ENCODE results near the gene TM6SF1.
"Not testable (repeated sequence)": the region's sequence is repeated elsewhere in the genome, so short reads cannot be mapped to it uniquely, and the experiment has no call there.

TM6SF1 gene

DNA sequence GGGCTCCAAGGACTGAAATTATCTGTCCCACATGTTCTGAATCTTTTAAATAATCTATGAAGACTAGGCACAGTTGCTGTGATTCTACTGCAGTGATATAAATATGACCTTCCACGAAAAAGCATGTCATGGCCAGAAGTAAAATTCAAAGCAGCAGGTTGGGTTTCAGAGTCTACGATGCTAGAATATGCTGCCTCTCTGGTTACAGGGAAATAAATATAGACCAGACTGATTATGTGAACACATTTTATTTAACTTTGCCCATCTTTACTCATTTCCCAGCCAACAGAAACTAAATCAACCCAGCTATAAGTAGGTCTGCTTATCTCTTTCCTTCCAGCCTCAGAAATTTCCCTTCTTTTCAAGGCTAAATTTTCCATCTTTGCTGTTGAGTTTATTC lies 19.9 kb upstream of the TM6SF1 start:
- DNase-seq, result no peak

DNA sequence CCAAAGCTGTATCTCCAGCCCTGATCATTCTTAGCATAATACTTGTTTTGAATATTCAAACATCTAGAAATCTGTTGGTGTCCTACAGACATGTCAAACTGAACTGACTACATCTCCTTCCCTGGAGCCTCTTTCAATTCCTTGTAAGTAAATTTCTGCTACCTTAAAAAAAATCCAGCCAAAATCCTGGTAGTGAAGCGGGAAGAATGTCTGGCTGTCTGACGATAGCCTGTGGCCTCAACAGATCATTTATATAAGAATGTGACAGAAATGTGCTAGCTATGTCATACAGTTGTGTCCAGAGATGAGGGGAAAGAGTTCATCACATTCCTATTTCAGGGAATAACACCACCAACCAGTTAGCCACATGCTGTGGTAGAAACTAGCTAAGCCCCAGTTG lies 18.6 kb upstream of the TM6SF1 start:
- no peak for DNase-seq

DNA sequence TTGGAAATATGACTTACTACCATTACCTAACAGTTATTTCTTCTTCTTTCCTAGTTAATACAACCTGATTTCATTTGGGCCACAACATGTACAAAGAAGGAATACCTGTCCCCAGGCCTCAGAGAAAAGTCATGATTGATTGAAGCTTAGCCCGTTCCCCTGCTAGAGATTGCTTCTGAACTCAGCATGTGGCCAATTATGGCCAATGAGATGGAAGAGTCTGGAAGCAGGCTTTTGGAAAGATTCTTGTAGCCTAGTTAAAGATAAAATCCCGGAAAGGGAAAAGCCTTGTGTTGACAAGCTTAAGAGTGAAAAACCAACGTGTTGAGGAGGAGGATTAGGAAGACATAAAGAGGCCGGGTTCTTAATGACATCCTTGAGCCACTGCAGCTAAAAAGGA lies 17.0 kb upstream of the TM6SF1 start:
- DNase-seq, result no peak

DNA sequence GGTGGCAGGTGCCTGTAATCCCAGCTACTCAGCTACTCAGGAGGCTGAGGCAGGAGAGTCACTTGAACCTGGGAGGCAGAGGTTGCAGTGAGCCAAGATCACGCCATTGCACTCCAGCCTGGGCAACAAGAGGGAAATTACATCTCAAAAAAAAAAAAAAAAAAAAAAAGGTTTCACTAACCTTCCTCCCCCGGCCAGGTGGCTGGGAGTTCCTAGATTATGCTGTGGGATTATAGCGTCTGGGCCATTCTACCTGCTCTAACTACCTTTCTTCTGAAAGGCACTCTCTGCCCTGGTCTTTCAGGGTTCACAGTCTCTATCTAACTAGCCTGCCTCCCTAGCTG lies 15.5 kb upstream of the TM6SF1 start:
- DNase-seq, result not testable (repeated sequence)

DNA sequence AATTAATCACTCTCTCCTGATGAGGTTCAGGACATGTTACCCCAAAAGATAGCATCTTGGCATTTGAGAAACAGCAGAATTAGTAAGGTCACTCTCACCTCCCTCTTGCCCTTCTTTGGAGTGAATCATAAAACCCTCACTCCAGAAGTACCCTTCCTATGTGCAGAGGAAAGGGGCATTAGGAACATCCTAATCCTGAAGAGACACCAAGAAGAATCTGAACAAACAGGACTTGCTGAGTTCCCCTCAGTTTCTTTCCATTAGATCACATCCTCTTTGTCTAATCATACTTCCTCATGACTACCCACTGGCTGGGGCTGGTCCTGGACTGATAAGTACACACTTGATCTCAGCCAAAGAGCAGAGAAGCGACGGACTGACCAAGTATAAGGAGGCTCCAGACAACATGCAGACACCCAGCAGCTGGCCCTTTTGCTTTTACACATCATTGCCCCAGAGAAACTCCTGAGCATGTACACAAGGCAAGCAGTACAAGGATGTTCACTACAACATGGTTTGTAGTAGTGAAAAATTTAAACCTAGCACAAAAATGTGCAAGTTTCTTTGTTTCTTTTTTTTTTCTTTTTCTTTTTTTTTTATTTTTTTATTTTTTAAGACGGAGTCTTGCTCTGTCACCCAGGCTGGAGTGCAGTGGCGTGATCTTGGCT lies 15.0 kb upstream of the TM6SF1 start:
- DNase-seq, result peak in 14 of 58 donors; percentile 3 to 61 (median 19)

DNA sequence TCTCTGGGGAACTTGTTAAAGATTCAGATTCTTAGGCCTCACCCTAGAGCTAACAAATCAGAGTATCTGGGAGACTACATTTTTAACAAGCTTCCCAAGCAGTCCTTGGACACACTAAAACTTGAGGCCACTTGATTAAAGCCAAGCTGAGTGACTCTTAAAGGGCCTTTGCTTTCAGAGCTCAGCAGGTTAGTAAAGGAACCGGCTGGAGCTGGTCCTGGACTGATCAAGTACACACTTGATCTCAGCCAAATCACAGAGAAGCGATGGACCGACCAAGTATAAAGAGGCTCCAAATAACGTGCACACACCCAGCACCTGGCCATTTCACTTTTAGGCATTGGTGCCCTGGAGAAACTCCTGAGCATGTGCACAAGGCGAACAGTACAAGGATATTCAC lies 12.9 kb upstream of the TM6SF1 start:
- DNase-seq, result no peak

DNA sequence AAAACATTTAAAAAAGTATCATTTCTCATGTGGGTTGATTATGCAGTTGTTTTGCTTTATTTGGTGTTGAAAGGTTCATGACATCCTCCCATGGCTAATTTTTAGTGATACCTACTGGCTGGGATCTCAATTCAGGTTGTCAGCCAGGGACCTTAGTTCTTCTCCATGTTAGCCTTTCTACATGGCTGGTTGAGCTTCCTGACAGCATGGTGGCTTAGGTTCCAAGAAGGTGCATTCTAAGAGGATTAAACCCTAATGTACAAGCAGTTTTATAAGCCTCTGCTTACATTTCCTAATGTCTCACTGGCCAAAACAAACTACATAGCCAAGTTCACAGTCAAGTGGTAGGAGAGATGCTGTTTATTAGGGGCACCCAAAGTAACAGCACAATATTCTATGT lies 9.4 kb upstream of the TM6SF1 start:
- DNase-seq, result no peak

DNA sequence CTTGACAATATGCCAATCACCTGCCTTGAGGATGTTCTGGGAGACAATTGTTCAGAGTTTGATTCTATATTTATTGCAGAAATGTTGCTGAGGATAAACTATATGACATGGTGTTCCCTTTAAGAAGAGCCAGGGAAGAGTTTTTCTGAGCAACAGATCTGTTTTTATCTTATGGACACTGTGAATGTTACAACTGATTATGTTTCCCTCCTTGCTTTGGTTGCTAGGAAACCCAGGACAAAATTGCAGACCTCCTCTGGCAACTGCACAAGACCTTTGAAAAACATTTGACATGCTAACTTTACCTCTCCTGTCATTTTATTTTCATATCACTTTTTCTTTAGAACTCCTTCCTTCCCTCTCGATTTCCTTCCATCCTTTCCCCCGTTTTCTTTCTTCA lies 8.2 kb upstream of the TM6SF1 start:
- no peak for DNase-seq

DNA sequence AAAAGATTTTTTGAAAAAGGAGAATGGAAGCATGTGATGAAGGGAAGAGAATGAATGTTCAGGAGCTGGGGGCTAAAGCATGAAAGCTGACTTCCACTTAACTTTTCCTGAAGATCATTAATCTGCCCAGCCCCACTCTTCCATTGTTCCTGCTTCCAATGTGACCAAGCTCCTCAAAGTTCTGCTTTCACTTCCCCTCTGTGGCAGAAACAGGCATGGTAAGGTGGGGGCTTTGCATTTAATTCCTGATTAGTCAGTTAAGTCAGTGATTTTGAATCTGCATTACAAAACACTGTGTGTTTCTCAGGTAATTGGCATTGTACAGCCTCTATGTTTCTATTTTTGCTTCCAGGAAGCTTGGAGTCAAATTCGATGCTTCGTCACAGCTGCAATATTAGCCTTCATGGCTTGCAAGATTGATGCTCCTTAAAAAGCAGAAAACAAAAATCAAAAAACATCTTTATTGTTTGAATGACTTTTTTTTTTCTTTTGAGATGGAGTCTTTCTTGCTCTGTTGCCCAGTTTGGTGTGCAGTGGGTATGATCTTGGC lies 7.3 kb upstream of the TM6SF1 start:
- DNase-seq, result peak in 5 of 58 donors; percentile 4 to 35 (median 16)

DNA sequence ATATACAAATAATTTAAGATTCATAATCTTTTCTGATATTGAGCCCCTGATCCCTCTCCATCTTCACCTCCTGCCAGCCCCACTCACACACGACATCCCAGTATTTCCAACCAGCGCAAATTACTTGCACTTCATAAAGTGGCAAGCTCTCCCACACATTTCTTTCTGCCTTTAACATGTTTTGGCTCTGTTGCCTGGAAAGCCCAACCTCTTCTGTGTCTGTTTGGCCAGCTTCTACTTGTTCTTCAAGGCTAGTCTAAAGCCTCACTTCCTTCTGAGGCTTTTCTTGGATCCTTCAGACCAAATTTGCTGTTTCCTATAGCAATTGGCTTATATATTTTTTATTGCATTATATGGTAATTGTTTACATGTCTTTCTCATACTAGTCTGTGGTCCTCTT lies 5.1 kb upstream of the TM6SF1 start:
- no peak for DNase-seq

DNA sequence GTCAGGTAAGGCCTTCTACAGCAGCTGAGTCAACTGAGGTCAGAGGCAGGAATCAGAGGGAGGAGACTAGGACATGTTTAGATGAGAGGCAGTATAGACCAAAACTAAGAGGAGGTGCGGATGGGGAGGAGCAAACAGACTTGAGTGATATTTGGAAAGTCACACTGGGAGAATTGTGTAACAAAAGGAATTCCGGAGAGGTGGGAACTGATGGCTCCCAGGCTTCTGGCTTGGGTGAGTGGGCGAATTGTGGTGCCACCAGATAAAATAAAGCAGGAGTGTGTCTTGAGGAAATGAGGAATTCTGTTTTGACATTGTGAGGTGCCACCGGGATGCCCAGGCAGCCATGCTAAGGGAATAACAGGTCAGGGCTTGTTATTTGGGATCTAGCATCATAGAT lies 3.3 kb upstream of the TM6SF1 start:
- DNase-seq, result no peak

DNA sequence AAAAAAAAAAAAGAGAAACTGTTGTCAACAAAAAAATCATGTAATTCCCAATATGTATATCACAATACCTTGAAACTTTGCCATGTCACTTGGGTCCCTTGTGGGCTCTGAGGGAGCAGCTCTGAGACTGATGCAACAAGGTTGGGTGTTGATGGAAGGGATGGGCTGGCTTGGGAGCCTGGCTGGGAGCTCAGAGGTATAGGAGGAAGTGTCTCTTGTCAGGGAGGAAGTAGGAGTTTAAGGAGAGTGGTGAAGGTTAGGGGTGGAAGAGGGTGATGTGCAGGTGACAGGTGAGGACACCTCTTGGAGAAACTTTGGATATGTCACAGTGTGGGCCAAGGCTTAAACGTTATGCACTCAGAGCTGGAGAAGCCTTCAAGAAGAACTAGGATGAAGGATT lies 2.0 kb upstream of the TM6SF1 start:
- DNase-seq, result no peak

DNA sequence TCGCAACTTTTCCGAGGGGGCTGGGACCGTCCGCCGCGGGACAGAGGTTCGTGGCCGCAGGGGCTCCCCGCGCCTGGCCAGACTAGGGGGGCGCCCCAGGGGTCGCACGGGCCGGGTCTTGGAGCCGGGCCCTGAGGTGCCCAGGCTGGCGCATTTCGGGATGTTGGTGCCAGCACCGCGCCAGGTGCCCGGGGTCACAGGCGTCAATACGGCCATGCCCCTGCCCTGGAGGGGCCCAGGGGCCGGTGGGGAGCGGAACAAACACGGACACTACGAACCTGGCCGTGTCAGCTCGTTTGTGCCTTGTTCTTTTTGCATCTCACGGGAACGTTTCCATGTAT lies 366 bp downstream of the TM6SF1 start:
- no peak for DNase-seq

DNA sequence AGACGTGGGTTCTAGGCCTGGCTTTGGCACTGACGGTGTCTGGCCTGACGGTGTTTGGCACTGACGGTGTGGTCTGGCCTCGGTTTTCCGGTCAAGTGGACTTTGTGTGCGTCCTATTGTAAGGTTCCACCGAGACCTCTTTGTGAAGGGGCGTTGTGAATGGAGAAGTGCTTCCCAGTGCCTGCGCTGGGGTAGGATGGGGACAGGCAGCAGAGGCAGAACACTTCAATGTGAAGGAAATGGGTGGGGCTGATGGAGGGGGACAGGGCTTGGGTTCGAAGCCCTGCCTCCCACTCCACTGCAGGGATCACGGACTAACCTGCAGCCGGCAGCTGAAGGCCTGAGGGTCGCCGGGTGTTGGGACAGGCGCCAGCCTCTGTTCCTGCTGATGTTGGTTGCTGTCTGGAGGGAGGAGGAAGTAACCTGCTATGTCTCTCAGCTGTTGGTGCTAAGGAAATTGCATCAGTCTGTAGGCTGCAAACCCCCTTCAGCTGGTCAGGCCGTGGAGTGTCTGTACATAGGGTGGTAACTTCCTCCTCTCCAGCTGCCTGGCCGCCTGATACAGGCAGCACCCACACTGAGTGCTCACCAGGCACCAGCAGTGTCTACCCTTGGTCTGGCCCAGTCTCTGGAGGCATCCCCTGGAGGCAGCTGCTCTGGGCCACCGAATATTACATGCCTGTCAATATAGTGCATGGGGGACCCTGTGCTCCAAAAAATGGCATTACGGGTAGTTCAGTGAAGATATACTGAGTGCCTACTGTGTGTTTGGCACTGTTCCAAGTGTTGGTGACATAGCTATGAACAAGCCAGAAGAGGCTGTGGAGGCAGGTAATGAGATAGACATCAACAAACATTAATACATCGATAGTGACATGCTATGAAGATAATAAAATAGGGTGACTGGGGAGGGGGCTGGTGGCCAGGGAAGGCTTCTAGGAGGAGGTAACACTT lies 1.1 kb downstream of the TM6SF1 start:
- peak in 41 of 58 donors; percentile 12 to 70 (median 47) for DNase-seq

DNA sequence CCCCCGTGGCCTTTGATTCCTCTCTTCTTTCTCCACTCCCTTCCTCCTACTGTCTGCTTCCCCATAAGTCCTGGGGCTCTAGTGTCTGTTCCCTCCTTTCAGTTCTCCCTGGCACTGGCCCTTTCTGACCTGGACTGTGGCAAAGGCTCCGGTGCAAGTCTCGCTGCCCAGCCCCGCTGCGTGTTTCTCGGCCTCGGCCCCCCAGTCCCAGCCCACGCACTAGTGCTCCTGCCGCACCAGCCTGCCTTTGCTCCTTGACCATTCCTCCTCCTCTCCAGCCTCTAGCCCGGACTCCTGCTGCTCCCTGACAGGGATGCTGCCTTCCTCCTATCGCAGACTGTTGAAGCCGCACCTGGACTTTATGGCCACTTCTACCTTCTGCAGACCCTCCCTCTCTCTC lies 2.1 kb downstream of the TM6SF1 start:
- no peak for DNase-seq

DNA sequence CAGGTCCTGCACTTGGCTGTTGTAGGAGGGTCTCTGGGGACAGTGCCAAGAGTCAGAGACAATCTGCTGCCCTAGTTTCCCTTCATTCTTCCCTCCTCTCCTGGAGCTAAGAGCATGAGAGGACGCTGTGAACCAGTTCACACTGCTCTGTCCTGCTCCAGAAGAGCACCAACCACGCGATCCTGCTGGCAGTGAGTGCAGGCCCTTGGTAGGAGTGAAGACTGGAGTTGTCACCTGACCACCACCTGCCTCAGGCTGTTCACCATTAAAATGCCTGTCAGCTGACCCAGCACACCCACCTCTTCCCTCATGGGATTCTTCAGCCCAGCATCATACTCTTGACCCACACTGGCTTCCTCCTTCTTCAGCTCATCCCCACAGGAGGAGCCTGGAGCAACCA lies 2.9 kb downstream of the TM6SF1 start:
- no peak for DNase-seq

DNA sequence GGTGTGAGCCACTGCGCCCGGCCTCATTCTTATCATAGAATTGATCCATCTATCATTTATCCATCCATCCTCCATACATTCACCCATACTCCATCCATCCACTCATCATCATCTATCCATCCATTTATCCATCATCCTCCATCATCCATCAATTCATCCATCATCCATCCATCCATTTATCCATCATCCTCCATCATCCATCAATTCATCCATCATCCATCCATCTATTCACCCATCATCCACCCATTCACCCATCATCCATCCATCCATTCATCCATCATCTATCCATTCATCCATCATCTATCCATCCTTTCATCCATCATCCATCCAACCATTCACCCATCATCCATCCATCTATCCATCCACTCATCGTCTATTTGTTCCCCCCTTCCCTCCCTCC lies 3.7 kb downstream of the TM6SF1 start:
- DNase-seq, result no peak

DNA sequence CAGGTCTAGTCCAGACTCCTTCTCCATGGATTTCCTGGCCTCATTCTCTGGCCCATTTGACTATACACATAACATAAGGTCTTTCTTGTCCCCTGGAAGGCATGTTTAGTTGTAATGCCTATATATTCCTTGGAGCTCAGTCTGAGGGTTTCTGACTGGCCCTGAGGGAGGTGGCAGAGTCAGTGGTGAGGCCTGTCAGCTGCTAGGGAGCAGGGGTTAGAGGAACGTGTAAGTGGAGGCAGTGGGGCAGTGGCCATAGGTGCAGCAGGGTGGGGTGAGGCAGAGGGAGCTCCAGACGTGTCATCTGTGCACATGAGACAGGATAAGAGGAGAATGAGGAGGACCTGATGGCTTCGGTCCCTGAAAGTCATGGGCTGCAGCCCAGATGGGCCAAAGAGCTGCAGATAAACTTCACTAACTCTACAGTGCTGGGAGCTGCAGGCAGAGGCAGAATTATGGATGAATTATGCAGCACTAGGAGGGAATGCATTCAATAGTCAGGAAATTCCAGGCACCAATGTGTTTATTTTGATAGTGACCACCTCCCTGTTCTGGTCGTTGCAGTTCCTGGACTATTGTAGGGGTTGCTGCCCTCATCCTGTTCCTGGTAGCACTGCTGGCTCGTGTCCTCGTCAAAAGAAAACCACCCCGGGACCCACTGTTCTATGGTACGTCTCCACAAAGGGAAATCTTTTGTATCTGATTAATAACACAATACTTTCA lies 4.9 kb downstream of the TM6SF1 start:
- no peak for DNase-seq

DNA sequence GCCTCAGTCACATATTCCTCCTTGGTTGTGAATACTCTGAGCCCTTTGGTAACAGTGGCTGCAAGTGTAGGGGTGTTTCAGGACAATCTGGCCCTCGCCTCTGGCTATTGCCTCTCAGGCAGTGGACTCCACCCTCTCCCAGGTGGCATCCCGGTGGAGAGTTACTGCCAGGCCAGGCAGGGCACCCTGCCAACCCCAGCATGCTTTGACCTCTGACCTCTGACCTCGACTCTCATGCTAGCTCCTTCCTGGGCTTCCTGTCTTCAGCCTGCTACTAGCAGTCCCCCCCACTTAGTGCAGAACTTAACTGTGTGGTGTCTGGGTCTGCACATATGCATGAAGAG lies 5.5 kb downstream of the TM6SF1 start:
- DNase-seq, result no peak

DNA sequence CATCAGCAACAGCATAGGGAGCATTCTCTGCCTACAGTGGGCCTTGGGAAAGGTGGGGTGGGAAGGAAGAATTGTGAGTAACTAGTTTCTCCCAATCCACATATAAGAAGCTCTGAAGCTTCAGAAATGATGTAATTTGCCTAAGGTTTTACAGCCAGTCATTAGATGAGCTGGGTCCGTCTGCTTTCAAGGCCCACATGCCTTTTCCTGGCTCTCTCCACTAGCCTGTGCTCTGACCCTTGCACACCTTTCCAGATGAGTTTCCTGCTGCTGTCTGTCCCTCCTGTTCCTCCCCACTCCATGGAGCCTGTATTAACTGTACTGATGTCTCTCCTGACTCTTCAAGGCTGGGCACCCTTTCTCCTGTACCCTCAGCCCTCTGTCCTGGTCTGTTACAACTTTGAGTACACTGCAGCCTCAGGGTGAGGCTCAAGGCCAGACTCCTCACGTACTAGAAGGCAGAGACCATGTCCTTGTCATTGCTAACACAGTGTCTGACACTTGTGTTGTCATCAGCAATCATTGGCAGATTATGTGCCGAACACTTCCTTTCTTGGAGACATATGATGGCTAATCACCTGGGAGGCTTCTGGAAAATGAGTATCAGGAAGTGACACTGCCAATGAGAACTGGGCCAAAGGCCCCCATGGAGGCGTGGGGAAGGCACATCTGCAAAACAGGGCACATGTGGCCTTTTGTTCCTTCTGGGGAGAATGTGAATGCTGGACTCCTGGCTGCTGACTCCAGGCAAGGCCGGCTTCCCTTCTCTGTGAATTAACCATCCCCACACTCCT lies 6.6 kb downstream of the TM6SF1 start:
- DNase-seq, result no peak

DNA sequence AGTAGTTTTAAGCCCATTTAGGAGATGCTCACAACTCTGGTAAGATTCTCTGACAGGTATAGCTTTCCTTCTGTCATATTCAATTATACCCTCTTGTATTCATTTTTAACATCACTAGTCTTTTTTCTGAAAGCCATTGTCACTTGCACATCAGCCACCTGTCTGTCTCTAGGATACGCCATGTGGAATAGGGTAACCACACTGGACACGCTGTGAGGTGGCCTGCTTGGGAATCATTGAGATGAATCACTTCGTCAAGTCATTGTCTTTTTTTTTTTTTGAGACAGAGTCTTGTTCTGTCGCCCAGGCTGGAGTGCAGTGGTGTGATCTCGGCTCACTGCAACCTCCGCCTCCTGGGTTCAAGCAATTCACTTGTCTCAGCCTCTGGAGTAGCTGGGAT lies 7.4 kb downstream of the TM6SF1 start:
- no peak for DNase-seq
